ENCODE results near the gene SARDH. TPM values are rescaled to one million over a fixed set of nuclear protein-coding genes. Genes with fewer than 3 reads are reported as not detected.
"Not testable (repeated sequence)": the region's sequence is repeated elsewhere in the genome, so short reads cannot be mapped to it uniquely, and the experiment has no call there.

Gene SARDH
- total and polyA plus RNA-seq, 2 donors (not counting 1 experiment from before 2014, with no cell fraction given) = 2.5 to 4.8 TPM

DNA sequence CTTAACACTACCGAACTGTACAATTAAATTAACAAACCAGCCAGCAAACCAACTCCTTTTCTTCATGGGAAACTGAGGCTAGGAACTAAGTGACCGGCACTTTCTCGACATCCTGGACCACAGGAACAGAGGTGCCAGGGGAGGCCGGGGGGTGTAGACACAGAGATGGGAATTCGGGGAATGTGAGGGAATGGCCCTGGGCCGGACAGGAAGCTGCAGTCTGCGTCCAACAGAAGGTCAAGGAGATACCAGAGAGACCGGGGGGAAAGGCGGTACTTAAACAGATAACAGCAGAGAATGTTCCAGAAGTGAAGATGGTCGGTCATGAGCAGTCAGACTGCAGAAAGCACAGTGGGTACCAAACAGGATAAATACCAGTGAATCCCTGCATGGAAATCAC, 61.7 kb downstream of the SARDH start:
- no peak for DNase-seq (ENCODE audit: low read depth in 2 of 2)
- Histone ChIP-seq H3K36me3 (ENCODE audit: control insufficient read depth, insufficient read depth, low read length) (no peaks in the 10 kb centered on the region), H3K9me3 (ENCODE audit: control insufficient read depth, insufficient read depth, low read depth, low read length) (no peaks in the 10 kb centered on the region), H3K4me2 (ENCODE audit: extremely low read depth, insufficient read depth, low read length) (no peak overlapping the region), H3K79me2 (ENCODE audit: control insufficient read depth, insufficient read depth, low read length) (no peaks in the 10 kb centered on the region), H3K9ac (ENCODE audit: insufficient read depth, low read length) (no peak overlapping the region), H4K20me1 (ENCODE audit: control insufficient read depth, extremely low read depth, insufficient read depth, low read length) (no peaks in the 10 kb centered on the region), H3K27me3 (ENCODE audit: control insufficient read depth, insufficient read depth, low read length) (no peaks in the 10 kb centered on the region), H2AFZ (ENCODE audit: low read length) (no peak overlapping the region), H3K4me3 (replicated peaks in 1 of 4; ENCODE audit: control extremely low read depth in 1 of 4, insufficient read depth in 1 of 4, low read depth in 3 of 4, low read length in 4 of 4) (no peak overlapping the region), H3K27ac (ENCODE audit: insufficient read depth, low read length) (no peak overlapping the region), H3K4me1 (ENCODE audit: control insufficient read depth, extremely low read depth, insufficient read depth, low read length) (no peaks in the 10 kb centered on the region)
- no peak for TF ChIP-seq EZH2 (IDR thresholded peaks at IDR 0.05; ENCODE audit: low read length, missing control alignments)
- TF ChIP-seq, protein P1, sequence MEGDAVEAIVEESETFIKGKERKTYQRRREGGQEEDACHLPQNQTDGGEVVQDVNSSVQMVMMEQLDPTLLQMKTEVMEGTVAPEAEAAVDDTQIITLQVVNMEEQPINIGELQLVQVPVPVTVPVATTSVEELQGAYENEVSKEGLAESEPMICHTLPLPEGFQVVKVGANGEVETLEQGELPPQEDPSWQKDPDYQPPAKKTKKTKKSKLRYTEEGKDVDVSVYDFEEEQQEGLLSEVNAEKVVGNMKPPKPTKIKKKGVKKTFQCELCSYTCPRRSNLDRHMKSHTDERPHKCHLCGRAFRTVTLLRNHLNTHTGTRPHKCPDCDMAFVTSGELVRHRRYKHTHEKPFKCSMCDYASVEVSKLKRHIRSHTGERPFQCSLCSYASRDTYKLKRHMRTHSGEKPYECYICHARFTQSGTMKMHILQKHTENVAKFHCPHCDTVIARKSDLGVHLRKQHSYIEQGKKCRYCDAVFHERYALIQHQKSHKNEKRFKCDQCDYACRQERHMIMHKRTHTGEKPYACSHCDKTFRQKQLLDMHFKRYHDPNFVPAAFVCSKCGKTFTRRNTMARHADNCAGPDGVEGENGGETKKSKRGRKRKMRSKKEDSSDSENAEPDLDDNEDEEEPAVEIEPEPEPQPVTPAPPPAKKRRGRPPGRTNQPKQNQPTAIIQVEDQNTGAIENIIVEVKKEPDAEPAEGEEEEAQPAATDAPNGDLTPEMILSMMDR (conservative IDR thresholded peaks at IDR 0.05 in 1 of 2, IDR thresholded peaks at IDR 0.05 in 1 of 2; ENCODE audit: low read depth in 1 of 2, low read length in 2 of 2) = no peak

DNA sequence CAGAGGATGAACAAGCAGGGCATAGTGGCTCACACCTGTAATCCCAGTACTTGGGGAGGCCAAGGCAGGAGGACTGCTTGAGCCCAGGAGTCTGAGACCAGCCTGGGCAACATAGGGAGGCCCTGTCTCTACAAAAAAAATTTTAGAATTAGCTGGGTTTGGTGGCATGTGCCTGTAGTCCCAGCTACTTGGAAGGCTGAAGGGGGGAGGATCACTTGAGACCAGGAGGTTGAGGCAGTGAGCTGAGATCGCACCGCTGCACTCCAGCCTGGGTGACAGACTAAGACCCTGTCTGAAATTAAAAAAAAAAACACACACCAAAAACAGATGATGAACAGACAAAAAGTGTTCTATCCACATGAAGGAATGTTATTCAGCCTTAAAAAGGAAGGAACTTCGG, 62.4 kb downstream of the SARDH start:
- H3K4me2 ChIP-seq (ENCODE audit: extremely low read depth, insufficient read depth, low read length); H3K36me3 ChIP-seq (ENCODE audit: control insufficient read depth, insufficient read depth, low read length); H3K4me1 ChIP-seq (ENCODE audit: control insufficient read depth, extremely low read depth, insufficient read depth, low read length); DNase-seq (ENCODE audit: low read depth in 2 of 2); H4K20me1 ChIP-seq (ENCODE audit: control insufficient read depth, extremely low read depth, insufficient read depth, low read length); H3K4me3 ChIP-seq (replicated peaks in 1 of 4; ENCODE audit: control extremely low read depth in 1 of 4, insufficient read depth in 1 of 4, low read depth in 3 of 4, low read length in 4 of 4); H3K9me3 ChIP-seq (ENCODE audit: control insufficient read depth, insufficient read depth, low read depth, low read length); H3K27me3 ChIP-seq (ENCODE audit: control insufficient read depth, insufficient read depth, low read length); H3K27ac ChIP-seq (ENCODE audit: insufficient read depth, low read length); H3K79me2 ChIP-seq (ENCODE audit: control insufficient read depth, insufficient read depth, low read length); H3K9ac ChIP-seq (ENCODE audit: insufficient read depth, low read length); H2AFZ ChIP-seq (ENCODE audit: low read length): not testable (repeated sequence)

DNA sequence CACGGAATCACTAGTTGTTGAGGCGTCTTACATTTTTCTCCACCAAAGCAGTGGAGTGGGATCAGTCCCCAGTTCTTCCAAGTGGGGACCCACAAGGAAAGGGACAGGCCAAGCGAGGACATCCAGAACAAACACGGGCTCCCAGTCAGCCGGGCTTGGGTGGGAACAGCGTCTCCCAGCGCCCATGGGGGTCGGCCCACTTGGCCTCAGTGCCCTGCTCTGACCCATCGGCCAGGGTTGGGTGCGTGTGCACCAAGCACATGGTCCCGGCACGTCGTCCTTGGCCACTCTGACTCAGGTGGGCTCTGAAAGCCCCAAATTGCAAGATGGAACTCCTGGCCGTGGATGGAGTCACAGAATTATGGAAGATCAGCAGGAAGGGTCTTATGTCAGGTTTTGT, 64.1 kb downstream of the SARDH start:
- H3K27ac ChIP-seq (ENCODE audit: insufficient read depth, low read length) = no peak overlapping the region
- H3K9me3 ChIP-seq (ENCODE audit: control insufficient read depth, insufficient read depth, low read depth, low read length) = no peaks in the 10 kb centered on the region
- no peak overlapping the region for H2AFZ ChIP-seq (ENCODE audit: low read length)
- H3K36me3 ChIP-seq (ENCODE audit: control insufficient read depth, insufficient read depth, low read length) = no peaks in the 10 kb centered on the region
- H3K4me2 ChIP-seq (ENCODE audit: extremely low read depth, insufficient read depth, low read length) = no peak overlapping the region
- no peaks in the 10 kb centered on the region for H3K79me2 ChIP-seq (ENCODE audit: control insufficient read depth, insufficient read depth, low read length)
- H3K27me3 ChIP-seq (ENCODE audit: control insufficient read depth, insufficient read depth, low read length) = no peaks in the 10 kb centered on the region
- no peaks in the 10 kb centered on the region for H3K4me1 ChIP-seq (ENCODE audit: control insufficient read depth, extremely low read depth, insufficient read depth, low read length)
- no peaks in the 10 kb centered on the region for H4K20me1 ChIP-seq (ENCODE audit: control insufficient read depth, extremely low read depth, insufficient read depth, low read length)
- no peak overlapping the region for H3K4me3 ChIP-seq (replicated peaks in 1 of 4; ENCODE audit: control extremely low read depth in 1 of 4, insufficient read depth in 1 of 4, low read depth in 3 of 4, low read length in 4 of 4)
- DNase-seq (ENCODE audit: low read depth in 2 of 2) = no peak
- H3K9ac ChIP-seq (ENCODE audit: insufficient read depth, low read length) = no peak overlapping the region
- TF ChIP-seq, protein P1 (conservative IDR thresholded peaks at IDR 0.05 in 1 of 2, IDR thresholded peaks at IDR 0.05 in 1 of 2; ENCODE audit: low read depth in 1 of 2, low read length in 2 of 2) = no peak
- no peak for TF ChIP-seq EZH2 (IDR thresholded peaks at IDR 0.05; ENCODE audit: low read length, missing control alignments)

All from fibroblast of lung (primary cell).